Activated T-cell treated with anti-CD3 and anti-CD28 coated beads for 24 hours (primary cell): Measurements from ENCODE around the gene CACNA1C.

Experiments used
- DNase-seq: peaks from one replicate; pipeline ENCODE4 v3.0.0-alpha.2; 2020; ENCODE audit warnings: low read depth

Gene CACNA1C

GRCh38 chr12:2198542-2198941, 145.8 kb downstream of the CACNA1C start:
- DNase-seq, result no peak

- no peak for DNase-seq
Measured at GRCh38 chr12:2205996-2206395, 153.2 kb downstream of the CACNA1C start.

GRCh38 chr12:2208837-2209635, 156.2 kb downstream of the CACNA1C start:
- DNase-seq, result no peak

GRCh38 chr12:2211119-2211518, 158.3 kb downstream of the CACNA1C start:
- no peak for DNase-seq

GRCh38 chr12:2212537-2212936, 159.8 kb downstream of the CACNA1C start:
- DNase-seq, result no peak

GRCh38 chr12:2212971-2213869, 160.4 kb downstream of the CACNA1C start:
- DNase-seq, result no peak

- DNase-seq, result no peak
Measured at GRCh38 chr12:2214411-2214810, 161.6 kb downstream of the CACNA1C start.

GRCh38 chr12:2215709-2216560, 163.1 kb downstream of the CACNA1C start:
- no peak for DNase-seq

GRCh38 chr12:2218706-2219105, 165.9 kb downstream of the CACNA1C start:
- no peak for DNase-seq

GRCh38 chr12:2221030-2221621, 168.3 kb downstream of the CACNA1C start:
- no peak for DNase-seq

GRCh38 chr12:2222691-2223090, 169.9 kb downstream of the CACNA1C start:
- DNase-seq, result no peak

- no peak for DNase-seq
Measured at GRCh38 chr12:2224961-2225360, 172.2 kb downstream of the CACNA1C start.

- DNase-seq, result no peak
Measured at GRCh38 chr12:2225696-2226095, 172.9 kb downstream of the CACNA1C start.

- DNase-seq, result no peak
Measured at GRCh38 chr12:2226641-2227040, 173.9 kb downstream of the CACNA1C start.

GRCh38 chr12:2227360-2227759, 174.6 kb downstream of the CACNA1C start:
- no peak for DNase-seq

- no peak for DNase-seq
Measured at GRCh38 chr12:2228535-2228934, 175.7 kb downstream of the CACNA1C start.

- no peak for DNase-seq
Measured at GRCh38 chr12:2229661-2230539, 177.1 kb downstream of the CACNA1C start.

GRCh38 chr12:2231011-2231595, 178.3 kb downstream of the CACNA1C start:
- no peak for DNase-seq

GRCh38 chr12:2231956-2232355, 179.2 kb downstream of the CACNA1C start:
- no peak for DNase-seq

GRCh38 chr12:2233034-2233433, 180.2 kb downstream of the CACNA1C start:
- DNase-seq, result no peak
